HG03342 (cell line): ENCODE measurements around the gene STRIT1.
"Not testable (repeated sequence)": the region's sequence is repeated elsewhere in the genome, so short reads cannot be mapped to it uniquely, and the experiment has no call there.

ENCODE experiments used
- ATAC-seq: cut with Tn5 transposase; IDR thresholded peaks from one replicate; pipeline ENCODE4 v1.9.1; 2021; ENCODE audit warnings: mild to moderate bottlenecking, moderate library complexity; ENCODE audit not compliant: unreplicated experiment

Gene STRIT1

GRCh38 chr3:155271343-155271613 lies 22.2 kb downstream of the STRIT1 start:
- no peak for ATAC-seq

- ATAC-seq: no peak
These were observed 22.8 kb downstream of the STRIT1 start for GRCh38 chr3:155270485-155271342.

- ATAC-seq: no peak
These were observed 23.4 kb downstream of the STRIT1 start for GRCh38 chr3:155270063-155270462.

GRCh38 chr3:155262855-155263254 lies 30.6 kb downstream of the STRIT1 start:
- not testable (repeated sequence) for ATAC-seq

- no peak for ATAC-seq
These were observed 31.2 kb downstream of the STRIT1 start for GRCh38 chr3:155262295-155262694.

GRCh38 chr3:155254445-155254844 lies 39.0 kb downstream of the STRIT1 start:
- ATAC-seq: no peak

- no peak for ATAC-seq
These were observed 40.9 kb downstream of the STRIT1 start for GRCh38 chr3:155252535-155252934.

GRCh38 chr3:155252021-155252420 lies 41.5 kb downstream of the STRIT1 start:
- no peak for ATAC-seq

- no peak for ATAC-seq
These were observed 44.8 kb downstream of the STRIT1 start for GRCh38 chr3:155248531-155249187.

GRCh38 chr3:155244699-155245098 lies 48.8 kb downstream of the STRIT1 start:
- no peak for ATAC-seq

GRCh38 chr3:155244216-155244615 lies 49.3 kb downstream of the STRIT1 start:
- ATAC-seq: no peak

- ATAC-seq: no peak
These were observed 50.0 kb downstream of the STRIT1 start for GRCh38 chr3:155243512-155243921.

- ATAC-seq: no peak
These were observed 51.1 kb downstream of the STRIT1 start for GRCh38 chr3:155242342-155242741.

- ATAC-seq: no peak
These were observed 51.9 kb downstream of the STRIT1 start for GRCh38 chr3:155241579-155241978.
